SK-N-SH (cell line): ENCODE data around the gene DGUOK. TPM values are rescaled to one million over a fixed set of nuclear protein-coding genes. Genes with fewer than 3 reads are reported as not detected.

Experiments
- CTCF ChIA-PET: fragments of 300-600, 350-600 bp; formaldehyde crosslinking; extraction: SDS; loops from one replicate; lab custom pipeline; 2021; lab: Yijun Ruan, JAX
- POLR2A ChIA-PET: fragments of 350-600 bp; sonication (Branson Sonifier 250); formaldehyde crosslinking; extraction: SDS; loops from one replicate; lab custom pipeline; 2020; ENCODE audit warnings: antibody characterized with exemption, inconsistent platforms; lab: Yijun Ruan, JAX
- DNase-seq: peaks from one replicate; pipeline ENCODE4 v3.0.0; 2012
- H2AFZ ChIP-seq: fragments of 200-600 bp; sonication (generic); 2 replicates; pipeline ENCODE4 v1.8.1; 2016; ENCODE audit warnings: antibody characterized with exemption, mild to moderate bottlenecking, low read depth
- H3F3A ChIP-seq: fragments of 200-600 bp; sonication (generic); replicated peaks from 2 replicates; pipeline ENCODE3; 2016; ENCODE audit warnings: antibody characterized with exemption, mild to moderate bottlenecking; ENCODE audit not compliant: insufficient read depth
- H3K27ac ChIP-seq, 2 experiments: fragments of 200-500 bp in 1 of 2; fragments of 200-600 bp in 1 of 2; sonication (Bioruptor generic) in 1 of 2; sonication (generic), shearing (Covaris generic) in 1 of 2; 2 replicates each; pipeline versions ENCODE4 v1.5.1 to v1.6.1; 2014 to 2016; ENCODE audit warnings: low read depth in 2 of 2, inconsistent platforms in 1 of 2, low read length in 1 of 2, mild to moderate bottlenecking in 1 of 2, mixed read lengths in 1 of 2
- H3K27me3 ChIP-seq: fragments of 200-600 bp; sonication (generic), shearing (Covaris generic); 2 replicates; pipeline ENCODE4 v1.6.1; 2016; ENCODE audit warnings: mixed run types; ENCODE audit not compliant: insufficient read depth
- H3K36me3 ChIP-seq, 2 experiments: fragments of 200-500 bp in 1 of 2; fragments of 200-600 bp in 1 of 2; sonication (Bioruptor generic) in 1 of 2; sonication (generic) in 1 of 2; replicated peaks in 1 of 2; 2 replicates each; pipeline versions ENCODE3 to v1.5.1; 2014 to 2016; ENCODE audit warnings: low read length in 1 of 2, mild to moderate bottlenecking in 1 of 2; ENCODE audit not compliant: insufficient read depth in 2 of 2, control insufficient read depth in 1 of 2
- H3K4me1 ChIP-seq, 2 experiments: fragments of 200-500 bp in 1 of 2; fragments of 200-600 bp in 1 of 2; sonication (Bioruptor generic) in 1 of 2; sonication (generic), shearing (Covaris generic) in 1 of 2; 2 replicates each; pipeline versions ENCODE4 v1.5.1 to v1.6.1; 2014 to 2016; ENCODE audit warnings: low read depth in 1 of 2, low read length in 1 of 2, mixed run types in 1 of 2; ENCODE audit not compliant: insufficient read depth in 2 of 2, control insufficient read depth in 1 of 2
- H3K4me2 ChIP-seq: fragments of 200-600 bp; sonication (generic), shearing (Covaris generic); 2 replicates; pipeline ENCODE4 v1.6.1; 2017; ENCODE audit warnings: mixed run types
- H3K4me3 ChIP-seq, 2 experiments: fragments of 200-500 bp in 1 of 2; fragments of 200-600 bp in 1 of 2; sonication (Bioruptor generic) in 1 of 2; sonication (generic), shearing (Covaris generic) in 1 of 2; 2 replicates each; pipeline versions ENCODE4 v1.5.1 to v1.8.1; 2014 to 2016; ENCODE audit warnings: low read depth in 2 of 2, inconsistent platforms in 1 of 2, low read length in 1 of 2, mild to moderate bottlenecking in 1 of 2, mixed read lengths in 1 of 2, moderate library complexity in 1 of 2
- H3K79me2 ChIP-seq: fragments of 200-600 bp; sonication (generic); 2 replicates; pipeline ENCODE4 v1.8.1; 2017; ENCODE audit warnings: mild to moderate bottlenecking; ENCODE audit not compliant: insufficient read depth
- H3K9ac ChIP-seq: fragments of 200-600 bp; sonication (generic); 2 replicates; pipeline ENCODE4 v1.6.1; 2017; ENCODE audit warnings: mixed run types
- H3K9me2 ChIP-seq: fragments of 200-600 bp; sonication (generic); 2 replicates; pipeline ENCODE4 v1.6.1; 2017; ENCODE audit warnings: mixed run types
- H3K9me3 ChIP-seq: fragments of 200-600 bp; sonication (generic); 2 replicates; pipeline ENCODE4 v1.6.1; 2017; ENCODE audit warnings: mixed run types, mild to moderate bottlenecking, moderate library complexity
- H4K20me1 ChIP-seq: fragments of 200-600 bp; sonication (generic); 2 replicates; pipeline ENCODE4 v1.6.1; 2017; ENCODE audit warnings: mild to moderate bottlenecking, mixed run types; ENCODE audit not compliant: insufficient read depth
- CHD2 ChIP-seq: fragments of 150-350 bp; IDR thresholded peaks from 2 replicates; pipeline ENCODE4 v1.6.1; 2018; ENCODE audit warnings: low read length; ENCODE audit not compliant: partially characterized antibody
- ELF1 ChIP-seq: IDR thresholded peaks from 2 replicates; pipeline ENCODE4 v1.4.0; 2012
- EP300 ChIP-seq, 2 experiments: IDR thresholded peaks; 2 replicates each; pipeline versions ENCODE4 v1.4.0 to v1.6.1; 2012; ENCODE audit warnings: borderline replicate concordance in 1 of 2, low read depth in 1 of 2, low read length in 1 of 2
- JUND ChIP-seq: IDR thresholded peaks from 2 replicates; pipeline ENCODE4 v1.4.0; 2012
- MEF2A ChIP-seq: IDR thresholded peaks from 2 replicates; pipeline ENCODE4 v1.4.0; 2012; ENCODE audit warnings: low read depth, borderline replicate concordance
- NFIC ChIP-seq: IDR thresholded peaks from 2 replicates; pipeline ENCODE4 v1.4.0; 2012; ENCODE audit warnings: borderline replicate concordance
- POLR2AphosphoS5 ChIP-seq: IDR thresholded peaks from 2 replicates; pipeline ENCODE4 v1.6.1; 2012; ENCODE audit warnings: low read depth, low read length
- RCOR1 ChIP-seq: fragments of 150-350 bp; IDR thresholded peaks from 2 replicates; pipeline ENCODE4 v1.6.1; 2017; ENCODE audit warnings: antibody characterized with exemption, low read length
- RFX5 ChIP-seq: IDR thresholded peaks from 2 replicates; pipeline ENCODE4 v1.6.1; 2012; ENCODE audit warnings: mild to moderate bottlenecking, improper control_type of control experiment, low read length
- RXRA ChIP-seq: IDR thresholded peaks from 2 replicates; pipeline ENCODE4 v1.4.0; 2012; ENCODE audit warnings: low read depth, mild to moderate bottlenecking, borderline replicate concordance
- SMC3 ChIP-seq: IDR thresholded peaks from 2 replicates; pipeline ENCODE4 v1.6.1; 2012; ENCODE audit warnings: low read depth, low read length, improper control_type of control experiment
- TAF1 ChIP-seq: IDR thresholded peaks from 2 replicates; pipeline ENCODE4 v1.6.1; 2012; ENCODE audit warnings: low read depth, mild to moderate bottlenecking, low read length, moderate library complexity, borderline replicate concordance
- TCF12 ChIP-seq: IDR thresholded peaks from 2 replicates; pipeline ENCODE4 v1.4.0; 2012
- TEAD4 ChIP-seq: IDR thresholded peaks from 2 replicates; pipeline ENCODE4 v1.4.0; 2012; ENCODE audit warnings: mild to moderate bottlenecking, borderline replicate concordance; ENCODE audit not compliant: insufficient read depth
- WGBS: methylation state at CpG from one replicate; pipeline ENCODE4 v1.1.6; 2017; ENCODE audit warnings: low lambda C conversion rate; 5-methylcytosine and 5-hydroxymethylcytosine counted together
- polyA plus RNA-seq, 3 experiments: library from polyadenylated mRNA; depleted of rRNA; stranded (reverse); fragments of >200 nt; gene quantifications; 2 replicates each; pipeline ENCODE4 v1.2.3, GENCODE V29; 2012
- TF ChIP-seq, protein P1 (sequence below): IDR thresholded peaks from 2 replicates; pipeline ENCODE4; 2012
- TF ChIP-seq, protein P2 (sequence below): IDR thresholded peaks from 2 replicates; pipeline ENCODE4 v1.4.0; 2012; ENCODE audit warnings: low read depth, borderline replicate concordance
- TF ChIP-seq, protein P3 (sequence below): IDR thresholded peaks from 2 replicates; pipeline ENCODE4 v1.4.0; 2012; ENCODE audit warnings: low read depth
- TF ChIP-seq, protein P4 (sequence below): IDR thresholded peaks from 2 replicates; pipeline ENCODE4 v1.6.1; 2012; ENCODE audit warnings: mild to moderate bottlenecking, low read depth, low read length, moderate library complexity
- TF ChIP-seq, protein P5 (sequence below): IDR thresholded peaks from 2 replicates; pipeline ENCODE4 v1.4.0; 2012; ENCODE audit warnings: low read depth, borderline replicate concordance

The DGUOK gene
- polyA plus RNA-seq, 1 of the 3 experiments (the other 2 are of a cell fraction): 122 TPM

DNA sequence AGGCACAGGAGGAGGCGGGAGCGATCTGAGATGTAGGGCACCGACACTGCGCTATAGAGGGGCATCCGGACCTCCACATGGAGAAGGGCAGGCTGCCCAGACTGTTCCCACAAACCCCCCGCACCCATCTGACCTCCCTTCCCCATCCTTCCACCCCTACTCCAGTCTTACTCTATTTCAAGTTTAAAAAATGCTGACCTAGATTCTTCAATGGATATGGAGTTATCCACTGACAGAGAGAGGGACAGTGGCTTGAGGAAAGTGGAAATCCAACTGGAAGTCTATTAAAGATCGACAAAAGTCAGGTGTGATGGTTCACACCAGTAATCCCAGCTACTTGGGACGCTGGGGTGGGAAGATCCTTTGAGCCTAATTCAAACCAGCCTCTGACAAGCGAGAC, 5.1 kb upstream of the DGUOK start:
- H3K79me2 ChIP-seq: no peaks in the 10 kb centered on the region
- H3K27me3 ChIP-seq: no peaks in the 10 kb centered on the region; the same call in 1 of the 2 replicates
- no peak overlapping the region for H3K9ac ChIP-seq
- no peaks in the 10 kb centered on the region for H3K36me3 ChIP-seq
- POLR2A ChIA-PET: no interaction called here
- H4K20me1 ChIP-seq: no peaks in the 10 kb centered on the region
- no peak for TF ChIP-seq RCOR1
- TF ChIP-seq, protein P1, sequence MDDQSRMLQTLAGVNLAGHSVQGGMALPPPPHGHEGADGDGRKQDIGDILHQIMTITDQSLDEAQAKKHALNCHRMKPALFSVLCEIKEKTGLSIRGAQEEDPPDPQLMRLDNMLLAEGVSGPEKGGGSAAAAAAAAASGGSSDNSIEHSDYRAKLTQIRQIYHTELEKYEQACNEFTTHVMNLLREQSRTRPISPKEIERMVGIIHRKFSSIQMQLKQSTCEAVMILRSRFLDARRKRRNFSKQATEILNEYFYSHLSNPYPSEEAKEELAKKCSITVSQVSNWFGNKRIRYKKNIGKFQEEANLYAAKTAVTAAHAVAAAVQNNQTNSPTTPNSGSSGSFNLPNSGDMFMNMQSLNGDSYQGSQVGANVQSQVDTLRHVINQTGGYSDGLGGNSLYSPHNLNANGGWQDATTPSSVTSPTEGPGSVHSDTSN: no peak
- TF ChIP-seq, protein P2, sequence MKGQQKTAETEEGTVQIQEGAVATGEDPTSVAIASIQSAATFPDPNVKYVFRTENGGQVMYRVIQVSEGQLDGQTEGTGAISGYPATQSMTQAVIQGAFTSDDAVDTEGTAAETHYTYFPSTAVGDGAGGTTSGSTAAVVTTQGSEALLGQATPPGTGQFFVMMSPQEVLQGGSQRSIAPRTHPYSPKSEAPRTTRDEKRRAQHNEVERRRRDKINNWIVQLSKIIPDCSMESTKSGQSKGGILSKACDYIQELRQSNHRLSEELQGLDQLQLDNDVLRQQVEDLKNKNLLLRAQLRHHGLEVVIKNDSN: no peak
- TF ChIP-seq, protein P3, sequence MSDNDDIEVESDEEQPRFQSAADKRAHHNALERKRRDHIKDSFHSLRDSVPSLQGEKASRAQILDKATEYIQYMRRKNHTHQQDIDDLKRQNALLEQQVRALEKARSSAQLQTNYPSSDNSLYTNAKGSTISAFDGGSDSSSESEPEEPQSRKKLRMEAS: no peak
- TF ChIP-seq TEAD4: no peak
- TF ChIP-seq CHD2: no peak
- no peak for TF ChIP-seq JUND
- TF ChIP-seq, protein P4, sequence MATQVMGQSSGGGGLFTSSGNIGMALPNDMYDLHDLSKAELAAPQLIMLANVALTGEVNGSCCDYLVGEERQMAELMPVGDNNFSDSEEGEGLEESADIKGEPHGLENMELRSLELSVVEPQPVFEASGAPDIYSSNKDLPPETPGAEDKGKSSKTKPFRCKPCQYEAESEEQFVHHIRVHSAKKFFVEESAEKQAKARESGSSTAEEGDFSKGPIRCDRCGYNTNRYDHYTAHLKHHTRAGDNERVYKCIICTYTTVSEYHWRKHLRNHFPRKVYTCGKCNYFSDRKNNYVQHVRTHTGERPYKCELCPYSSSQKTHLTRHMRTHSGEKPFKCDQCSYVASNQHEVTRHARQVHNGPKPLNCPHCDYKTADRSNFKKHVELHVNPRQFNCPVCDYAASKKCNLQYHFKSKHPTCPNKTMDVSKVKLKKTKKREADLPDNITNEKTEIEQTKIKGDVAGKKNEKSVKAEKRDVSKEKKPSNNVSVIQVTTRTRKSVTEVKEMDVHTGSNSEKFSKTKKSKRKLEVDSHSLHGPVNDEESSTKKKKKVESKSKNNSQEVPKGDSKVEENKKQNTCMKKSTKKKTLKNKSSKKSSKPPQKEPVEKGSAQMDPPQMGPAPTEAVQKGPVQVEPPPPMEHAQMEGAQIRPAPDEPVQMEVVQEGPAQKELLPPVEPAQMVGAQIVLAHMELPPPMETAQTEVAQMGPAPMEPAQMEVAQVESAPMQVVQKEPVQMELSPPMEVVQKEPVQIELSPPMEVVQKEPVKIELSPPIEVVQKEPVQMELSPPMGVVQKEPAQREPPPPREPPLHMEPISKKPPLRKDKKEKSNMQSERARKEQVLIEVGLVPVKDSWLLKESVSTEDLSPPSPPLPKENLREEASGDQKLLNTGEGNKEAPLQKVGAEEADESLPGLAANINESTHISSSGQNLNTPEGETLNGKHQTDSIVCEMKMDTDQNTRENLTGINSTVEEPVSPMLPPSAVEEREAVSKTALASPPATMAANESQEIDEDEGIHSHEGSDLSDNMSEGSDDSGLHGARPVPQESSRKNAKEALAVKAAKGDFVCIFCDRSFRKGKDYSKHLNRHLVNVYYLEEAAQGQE: no peak
- no peak for TF ChIP-seq MEF2A
- TF ChIP-seq SMC3: no peak
- no peak for TF ChIP-seq TAF1
- TF ChIP-seq NFIC: no peak
- TF ChIP-seq POLR2AphosphoS5: no peak
- TF ChIP-seq RXRA: no peak
- no peak for TF ChIP-seq RFX5
- no peak for TF ChIP-seq ELF1
- no peak for TF ChIP-seq EP300 (IDR thresholded peaks at IDR 0.05; ENCODE audit: borderline replicate concordance in 1 of 2, low read depth in 1 of 2, low read length in 1 of 2)
- TF ChIP-seq, protein P5, sequence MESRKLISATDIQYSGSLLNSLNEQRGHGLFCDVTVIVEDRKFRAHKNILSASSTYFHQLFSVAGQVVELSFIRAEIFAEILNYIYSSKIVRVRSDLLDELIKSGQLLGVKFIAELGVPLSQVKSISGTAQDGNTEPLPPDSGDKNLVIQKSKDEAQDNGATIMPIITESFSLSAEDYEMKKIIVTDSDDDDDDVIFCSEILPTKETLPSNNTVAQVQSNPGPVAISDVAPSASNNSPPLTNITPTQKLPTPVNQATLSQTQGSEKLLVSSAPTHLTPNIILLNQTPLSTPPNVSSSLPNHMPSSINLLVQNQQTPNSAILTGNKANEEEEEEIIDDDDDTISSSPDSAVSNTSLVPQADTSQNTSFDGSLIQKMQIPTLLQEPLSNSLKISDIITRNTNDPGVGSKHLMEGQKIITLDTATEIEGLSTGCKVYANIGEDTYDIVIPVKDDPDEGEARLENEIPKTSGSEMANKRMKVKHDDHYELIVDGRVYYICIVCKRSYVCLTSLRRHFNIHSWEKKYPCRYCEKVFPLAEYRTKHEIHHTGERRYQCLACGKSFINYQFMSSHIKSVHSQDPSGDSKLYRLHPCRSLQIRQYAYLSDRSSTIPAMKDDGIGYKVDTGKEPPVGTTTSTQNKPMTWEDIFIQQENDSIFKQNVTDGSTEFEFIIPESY: no peak
- no peak for TF ChIP-seq TCF12
- no peaks in the 10 kb centered on the region for H3K9me3 ChIP-seq
- no peak overlapping the region for H3K27ac ChIP-seq
- H3K9me2 ChIP-seq: no peaks in the 10 kb centered on the region
- DNase-seq: no peak
- CTCF ChIA-PET: interaction anchor here (1.7 kb wide), 1 partner anchor 226 kb away, joined by 7 read pairs; the partner anchor contains the start of gene BOLA3
- 85% methylated on average over 9 of the region's 9 CpGs for WGBS
- no peaks in the 10 kb centered on the region for H3F3A ChIP-seq
- no peak overlapping the region for H2AFZ ChIP-seq
- no peak overlapping the region for H3K4me3 ChIP-seq
- no peak overlapping the region for H3K4me2 ChIP-seq
- H3K4me1 ChIP-seq: peaks cover 0 to 9% of the 10 kb centered on the region in 2 experiments; a peak in 2 of 4 replicates
